Activated CD4-positive, alpha-beta T cell treated with anti-CD3 and anti-CD28 coated beads, Interleukin-2, amount 10 ng/mL, durations not matched to agents 24 days and 14 days (primary cell): Measurements from ENCODE around the gene UBA6. TPM values are rescaled to one million over a fixed set of nuclear protein-coding genes. Genes with fewer than 3 reads are reported as not detected.
A peak's percentile ranks its signal among the peaks of the same experiment; 100 is the strongest.

Source experiments
- DNase-seq: peaks from one replicate; pipeline ENCODE4 v3.0.0; 2022
- H3K27ac Mint-ChIP-seq: one replicate; pipeline ENCODE4 v1.8.0; 2022; ENCODE audit warnings: mild to moderate bottlenecking, mixed read lengths
- H3K27me3 Mint-ChIP-seq: one replicate; pipeline ENCODE4 v1.8.0; 2022; ENCODE audit warnings: mixed read lengths
- H3K36me3 Mint-ChIP-seq: one replicate; pipeline ENCODE4 v1.8.0; 2022; ENCODE audit warnings: low read depth, mild to moderate bottlenecking, mixed read lengths
- H3K4me1 Mint-ChIP-seq: one replicate; pipeline ENCODE4 v1.8.0; 2021; ENCODE audit warnings: mixed read lengths
- H3K4me3 Mint-ChIP-seq: one replicate; pipeline ENCODE4 v1.8.0; 2022; ENCODE audit warnings: mild to moderate bottlenecking, moderate library complexity, mixed read lengths
- H3K9me3 Mint-ChIP-seq: one replicate; pipeline ENCODE4 v1.8.0; 2021; ENCODE audit warnings: mixed read lengths
- intact Hi-C: fragments of 100-400 bp; cut with micrococcal nuclease; formaldehyde crosslinking; loops from one replicate; pipeline ENCODE4 v1.15.1; 2023
- total RNA-seq: library from RNA; stranded (reverse); gene quantifications from 2 replicates; pipeline ENCODE4 v1.2.3, GENCODE V29; 2022

The UBA6 gene
- total RNA-seq, 1 donor from 2014 or later = 85.4 TPM

GRCh38 chr4:67702166-67702565, 1.2 kb upstream of the UBA6 start:
- Mint-ChIP-seq H3K4me3 (peak overlapping the region; percentile 96), H3K9me3 (peaks cover 16% of the 10 kb centered on the region), H3K27me3 (no peaks in the 10 kb centered on the region), H3K36me3 (peaks cover 50% of the 10 kb centered on the region), H3K4me1 (peaks cover 44% of the 10 kb centered on the region), H3K27ac (peak overlapping the region; percentile 5)
- DNase-seq = no peak
- intact Hi-C loops = loop anchor here (5.0 to 10.0 kb wide), 2 partner anchors 40 to 543 kb away; partner anchors contain the start of gene TMPRSS11B

- Mint-ChIP-seq H3K27ac (peak overlapping the region; percentile 97), H3K27me3 (no peaks in the 10 kb centered on the region), H3K36me3 (peaks cover 44% of the 10 kb centered on the region), H3K4me3 (peak overlapping the region; percentile 96), H3K9me3 (peaks cover 13% of the 10 kb centered on the region), H3K4me1 (peaks cover 44% of the 10 kb centered on the region)
- intact Hi-C loops = loop anchor here (1.0 to 10.0 kb wide), 6 partner anchors 17 to 649 kb away; partner anchors contain the start of genes CENPC, TMPRSS11B and YTHDC1
- DNase-seq = no peak
Observed at GRCh38 chr4:67701517-67701850, 529 bp upstream of the UBA6 start.

GRCh38 chr4:67700116-67700737, 728 bp downstream of the UBA6 start:
- Mint-ChIP-seq H3K4me1 (peaks cover 43% of the 10 kb centered on the region), H3K27me3 (no peaks in the 10 kb centered on the region), H3K9me3 (peaks cover 4% of the 10 kb centered on the region), H3K4me3 (peak overlapping the region; percentile 96), H3K36me3 (peaks cover 37% of the 10 kb centered on the region), H3K27ac (peak overlapping the region; percentile 97)
- peak; percentile 75 for DNase-seq
- intact Hi-C loops = loop anchor here (1.0 to 10.0 kb wide), 4 partner anchors 15 to 545 kb away; partner anchors contain the start of gene TMPRSS11B

DNA sequence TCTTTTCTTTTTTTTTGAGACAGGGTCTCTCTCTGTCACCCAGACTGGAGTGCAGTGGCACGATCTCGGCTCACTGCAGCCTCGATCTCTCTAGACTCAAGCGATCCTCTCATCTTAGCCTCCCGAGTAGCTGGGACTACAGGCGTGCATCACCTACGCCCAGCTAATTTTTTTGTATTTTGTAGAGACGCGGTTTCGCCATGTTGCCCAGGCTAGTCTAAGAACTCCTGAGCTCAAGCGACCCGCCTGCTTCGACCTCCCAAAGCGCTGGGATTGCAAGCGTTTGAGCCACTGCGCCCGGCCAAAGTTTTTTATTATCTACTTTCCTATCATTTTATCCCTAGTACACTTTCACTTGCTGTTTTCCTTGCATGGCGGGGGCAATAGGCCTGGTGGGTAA, 1.4 kb downstream of the UBA6 start:
- DNase-seq = no peak
- Mint-ChIP-seq H3K27me3 (no peaks in the 10 kb centered on the region), H3K4me3 (peak overlapping the region; percentile 96), H3K4me1 (peaks cover 41% of the 10 kb centered on the region), H3K9me3 (no peaks in the 10 kb centered on the region), H3K27ac (no peak overlapping the region), H3K36me3 (peaks cover 37% of the 10 kb centered on the region)
- intact Hi-C loops = loop anchor here (1.0 to 10.0 kb wide), 4 partner anchors 15 to 545 kb away; partner anchors contain the start of gene TMPRSS11B

DNA sequence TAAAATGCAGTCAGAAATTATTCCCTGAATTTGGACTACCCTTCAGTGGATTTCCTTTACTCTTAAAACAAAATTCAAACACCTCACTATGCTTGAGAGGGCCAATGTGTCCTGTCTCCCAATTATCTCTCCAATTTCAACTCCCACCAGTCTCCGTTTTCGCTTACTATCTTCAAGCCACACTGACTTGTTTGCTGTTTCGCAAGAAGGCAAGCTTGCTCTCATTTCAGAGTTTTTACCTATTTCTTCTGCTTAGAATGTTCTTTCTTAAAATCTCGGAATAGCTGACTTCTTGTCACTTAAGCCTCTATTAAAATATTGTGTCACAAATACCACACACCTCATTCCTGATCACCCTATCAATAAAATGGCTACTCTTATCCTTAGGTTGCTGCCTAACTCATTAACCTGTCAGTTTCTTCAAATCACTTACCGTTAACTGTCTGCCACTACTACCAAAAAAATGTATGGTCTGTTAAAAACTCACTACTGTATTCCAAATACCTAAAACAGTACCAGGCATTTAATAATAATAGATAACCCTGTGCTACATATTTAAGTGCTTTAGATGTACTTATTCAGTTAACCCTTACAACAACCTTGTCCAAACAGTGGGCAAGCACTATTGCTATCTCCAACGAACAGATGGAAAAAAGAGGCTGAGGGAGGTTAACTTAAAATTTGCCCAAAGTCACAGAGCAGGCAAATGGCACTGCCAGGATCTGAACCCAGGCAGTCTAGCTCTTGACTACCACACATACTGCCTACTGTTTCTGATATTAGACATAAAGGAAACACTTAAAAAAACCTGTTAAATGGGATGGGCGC, 2.9 kb downstream of the UBA6 start:
- DNase-seq = no peak
- H3K4me1 Mint-ChIP-seq = peaks cover 36% of the 10 kb centered on the region
- peak overlapping the region; percentile 19 for H3K4me3 Mint-ChIP-seq
- intact Hi-C loops = no loop called here
- H3K27me3 Mint-ChIP-seq = no peaks in the 10 kb centered on the region
- peaks cover 34% of the 10 kb centered on the region for H3K36me3 Mint-ChIP-seq
- H3K9me3 Mint-ChIP-seq = peaks cover under 1% of the 10 kb centered on the region
- no peak overlapping the region for H3K27ac Mint-ChIP-seq

GRCh38 chr4:67696061-67696460, 4.9 kb downstream of the UBA6 start:
- Mint-ChIP-seq H3K4me3 (no peak overlapping the region), H3K4me1 (peaks cover 34% of the 10 kb centered on the region), H3K36me3 (peaks cover 49% of the 10 kb centered on the region), H3K9me3 (peaks cover 7% of the 10 kb centered on the region), H3K27ac (no peak overlapping the region), H3K27me3 (no peaks in the 10 kb centered on the region)
- intact Hi-C loops = no loop called here
- no peak for DNase-seq

DNA sequence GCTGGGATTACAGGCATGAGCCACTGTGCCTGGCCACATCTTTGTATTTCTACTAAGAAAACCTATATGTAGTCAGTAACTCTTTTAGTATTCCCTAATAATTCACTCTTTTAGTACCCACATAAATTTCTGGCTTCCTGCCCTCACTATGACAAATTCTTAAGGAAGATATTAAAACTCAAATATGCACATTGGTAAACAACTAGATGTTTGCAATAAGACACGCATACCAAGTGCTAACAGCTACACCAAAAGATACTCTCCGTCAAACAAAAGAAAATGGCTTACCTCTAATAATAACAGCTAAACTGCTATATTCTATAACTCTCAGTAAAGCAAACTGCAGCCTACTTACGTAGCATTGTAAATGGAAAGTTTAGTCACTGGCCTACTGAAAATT, 6.3 kb downstream of the UBA6 start:
- Mint-ChIP-seq H3K27ac (no peak overlapping the region), H3K4me1 (peaks cover 38% of the 10 kb centered on the region), H3K36me3 (peaks cover 58% of the 10 kb centered on the region), H3K9me3 (peaks cover 11% of the 10 kb centered on the region), H3K27me3 (no peaks in the 10 kb centered on the region), H3K4me3 (no peak overlapping the region)
- no peak for DNase-seq
- intact Hi-C loops = no loop called here

- DNase-seq = no peak
- H3K9me3 Mint-ChIP-seq = peaks cover 11% of the 10 kb centered on the region
- H3K36me3 Mint-ChIP-seq = peaks cover 58% of the 10 kb centered on the region
- H3K4me3 Mint-ChIP-seq = no peak overlapping the region
- H3K4me1 Mint-ChIP-seq = peaks cover 32% of the 10 kb centered on the region
- no peak overlapping the region for H3K27ac Mint-ChIP-seq
- intact Hi-C loops = no loop called here
- no peaks in the 10 kb centered on the region for H3K27me3 Mint-ChIP-seq
Observed at GRCh38 chr4:67691328-67691727, 9.6 kb downstream of the UBA6 start.

DNA sequence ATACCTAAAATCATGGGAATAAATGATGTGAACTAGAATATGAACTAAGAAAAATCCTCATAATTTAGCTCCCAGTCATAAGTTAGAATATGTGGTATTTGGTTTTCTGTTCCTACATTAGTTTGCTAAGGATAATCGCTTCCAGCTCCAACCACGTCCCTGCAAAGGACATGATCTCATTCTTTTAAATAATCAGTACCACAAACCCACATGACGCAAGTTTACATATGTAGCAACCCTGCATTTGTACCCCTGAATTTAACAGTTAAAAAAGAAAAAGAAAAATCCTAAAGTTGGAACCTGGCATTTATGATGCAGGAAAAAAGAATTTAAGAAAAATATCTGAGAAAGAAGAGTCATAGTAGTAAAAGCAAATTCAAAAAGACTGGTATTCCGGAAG, 13.3 kb downstream of the UBA6 start:
- Mint-ChIP-seq H3K9me3 (peaks cover 7% of the 10 kb centered on the region), H3K27ac (no peak overlapping the region), H3K36me3 (peaks cover 54% of the 10 kb centered on the region), H3K27me3 (no peaks in the 10 kb centered on the region), H3K4me3 (no peak overlapping the region), H3K4me1 (peaks cover 38% of the 10 kb centered on the region)
- DNase-seq = no peak
- intact Hi-C loops = no loop called here

GRCh38 chr4:67685532-67685859, 15.5 kb downstream of the UBA6 start:
- no peak for DNase-seq
- Mint-ChIP-seq H3K36me3 (peaks cover 48% of the 10 kb centered on the region), H3K4me1 (peaks cover 40% of the 10 kb centered on the region), H3K27ac (peak overlapping the region; percentile 69), H3K4me3 (peak overlapping the region; percentile 9), H3K9me3 (peaks cover 2% of the 10 kb centered on the region), H3K27me3 (no peaks in the 10 kb centered on the region)
- intact Hi-C loops = loop anchor here (2.0 kb wide), 1 partner anchor 15 kb away; the partner anchor contains the start of gene UBA6

DNA sequence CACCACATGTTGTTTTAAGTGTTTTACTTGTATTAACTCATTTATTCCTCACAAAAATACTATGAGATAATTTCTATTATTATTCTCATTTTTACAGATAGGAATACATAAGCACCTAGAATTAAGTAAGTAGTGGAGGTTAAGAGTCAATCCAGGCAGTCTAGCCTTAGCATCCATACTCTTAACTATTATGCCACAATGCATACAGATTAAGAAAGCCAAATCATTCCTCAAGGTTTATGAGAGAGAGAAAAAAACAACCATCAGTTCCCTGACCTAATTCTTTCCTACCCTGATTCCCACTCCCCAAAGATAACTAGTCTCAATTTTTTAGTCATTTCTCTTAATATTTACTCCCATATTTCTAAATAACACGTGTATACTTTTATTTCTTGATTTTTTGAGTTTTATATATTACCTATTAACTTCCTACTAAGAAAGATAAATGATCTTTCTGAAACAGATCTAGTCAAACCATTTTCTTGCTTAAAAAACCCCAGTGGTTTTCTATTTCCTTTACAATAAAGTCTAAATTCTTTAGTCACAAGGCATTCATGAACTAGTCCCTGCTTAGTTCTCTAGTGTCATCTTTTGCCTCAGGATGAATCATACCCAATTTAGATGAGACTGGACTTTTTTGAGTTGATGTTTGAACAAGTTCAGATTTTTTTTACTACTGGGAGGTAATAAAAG, 16.0 kb downstream of the UBA6 start:
- Mint-ChIP-seq H3K36me3 (peaks cover 47% of the 10 kb centered on the region), H3K27me3 (no peaks in the 10 kb centered on the region), H3K27ac (peak overlapping the region; percentile 69), H3K4me1 (peaks cover 38% of the 10 kb centered on the region), H3K9me3 (no peaks in the 10 kb centered on the region), H3K4me3 (peak overlapping the region; percentile 18)
- intact Hi-C loops = loop anchor here (2.0 kb wide), 1 partner anchor 16 kb away; the partner anchor contains the start of gene UBA6
- no peak for DNase-seq

DNA sequence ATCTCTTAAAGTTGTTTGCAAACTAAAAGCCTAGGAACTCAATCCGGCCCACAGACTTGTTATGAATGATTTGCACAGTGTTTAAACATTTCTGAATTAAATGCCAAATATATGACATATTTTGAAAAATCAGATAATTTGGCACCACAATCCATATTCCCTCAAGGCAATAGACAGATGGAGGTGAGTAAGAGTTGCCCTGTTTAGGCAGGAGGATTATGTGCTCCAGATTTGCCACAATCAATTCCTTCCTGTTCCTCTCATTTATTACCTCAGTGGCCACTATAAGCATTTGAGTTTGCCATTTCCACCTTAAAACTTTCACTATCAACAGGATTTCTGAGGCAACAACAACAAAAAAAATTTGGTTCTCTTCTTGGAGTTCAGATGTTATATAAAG, 18.7 kb downstream of the UBA6 start:
- H3K4me3 Mint-ChIP-seq = no peak overlapping the region
- no peaks in the 10 kb centered on the region for H3K9me3 Mint-ChIP-seq
- H3K4me1 Mint-ChIP-seq = peaks cover 32% of the 10 kb centered on the region
- intact Hi-C loops = no loop called here
- H3K36me3 Mint-ChIP-seq = peaks cover 47% of the 10 kb centered on the region
- DNase-seq = no peak
- H3K27ac Mint-ChIP-seq = no peak overlapping the region
- H3K27me3 Mint-ChIP-seq = no peaks in the 10 kb centered on the region

DNA sequence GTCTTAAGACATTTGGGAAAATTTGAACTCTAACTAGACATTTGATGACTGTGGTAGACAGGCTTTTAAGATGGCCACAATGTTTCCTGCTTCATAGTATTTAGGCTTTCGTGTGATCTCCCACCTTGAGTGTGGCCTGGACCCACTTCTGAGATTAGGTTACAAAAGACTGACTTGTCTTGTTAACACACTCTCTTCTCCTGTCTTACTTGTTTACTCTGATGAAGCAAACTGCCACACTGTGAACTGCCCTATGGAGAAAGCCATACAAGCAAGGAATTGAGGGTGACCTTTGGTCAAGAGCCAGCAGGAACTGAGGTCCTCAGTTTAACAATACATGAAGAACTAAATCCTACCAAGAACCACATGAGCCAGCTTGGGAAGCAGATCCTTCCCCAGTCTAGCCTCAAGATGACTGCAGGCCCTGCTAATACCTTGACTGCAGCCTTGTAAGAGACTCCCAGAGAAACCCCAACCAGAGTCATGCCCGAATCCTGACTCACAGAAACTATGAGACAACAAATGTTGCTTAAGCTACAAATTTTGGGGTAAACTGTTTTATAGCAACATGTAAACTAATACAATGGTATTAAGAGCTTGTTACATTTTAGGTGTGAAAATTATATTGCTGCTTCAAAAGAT, 20.3 kb downstream of the UBA6 start:
- H3K4me1 Mint-ChIP-seq = peaks cover 24% of the 10 kb centered on the region

More for the DNA sequence above, 20.3 kb downstream of the UBA6 start:
- Mint-ChIP-seq H3K27me3 (no peaks in the 10 kb centered on the region), H3K36me3 (peaks cover 52% of the 10 kb centered on the region), H3K9me3 (no peaks in the 10 kb centered on the region), H3K27ac (peak overlapping the region; percentile 20), H3K4me3 (no peak overlapping the region)
- intact Hi-C loops = no loop called here
- no peak for DNase-seq
